GM21447 (cell line): Measurements from ENCODE around the gene LSMEM2.
A peak's percentile ranks its signal among the peaks of the same experiment; 100 is the strongest.

Experiments used
- ATAC-seq: cut with Tn5 transposase; IDR thresholded peaks from one replicate; pipeline ENCODE4 v1.9.1; 2021; ENCODE audit not compliant: unreplicated experiment

The LSMEM2 gene

GRCh38 chr3:50337175-50337861 lies 58.4 kb downstream of the LSMEM2 start:
- ATAC-seq, result peak; percentile 70
